ENCODE results near the gene NCSTN.

Gene NCSTN

DNA sequence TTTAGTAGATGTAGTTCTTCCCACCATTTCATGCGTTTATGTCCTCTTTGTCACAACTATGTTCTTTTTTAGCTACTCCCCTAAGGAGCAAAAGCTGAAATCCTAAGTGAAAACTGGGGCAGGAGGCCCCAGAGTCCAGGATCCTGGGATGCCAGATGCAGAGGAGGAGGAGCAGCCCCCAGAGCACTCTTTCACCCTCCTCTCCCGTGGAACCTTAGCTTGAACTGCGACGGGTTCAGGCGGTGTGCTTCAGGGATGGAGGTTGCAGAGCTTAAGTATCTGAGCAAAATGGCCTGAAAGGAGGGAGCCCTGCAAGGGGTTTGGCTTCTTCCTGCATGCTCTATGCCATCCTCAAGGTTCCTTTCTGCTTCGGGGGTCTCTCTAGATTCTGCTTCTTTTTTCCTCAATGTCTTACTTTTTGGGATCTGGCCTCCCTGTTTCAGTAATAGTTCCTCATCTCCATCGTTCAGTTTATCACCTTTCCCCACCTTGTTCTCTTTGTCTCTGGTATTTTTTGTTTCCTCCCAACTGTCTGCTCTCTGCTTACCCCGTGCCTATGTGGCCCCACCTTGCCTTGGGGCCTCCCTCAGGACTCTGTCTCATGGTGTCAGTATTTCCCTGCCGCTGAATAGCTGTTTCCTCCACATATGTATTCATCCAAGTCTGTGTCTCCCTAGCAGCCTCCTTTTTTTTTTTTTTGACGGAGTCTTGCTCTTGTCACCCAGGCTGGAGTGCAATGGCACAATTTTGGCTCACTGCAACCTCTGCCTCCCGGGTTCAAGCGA lies 21.0 kb downstream of the NCSTN start:
- no peak overlapping the region for H3K27ac ChIP-seq
- H3K4me3 ChIP-seq, result no peak overlapping the region
- DNase-seq (ENCODE audit: low spot score), result no peak
- TF ChIP-seq, protein P1, sequence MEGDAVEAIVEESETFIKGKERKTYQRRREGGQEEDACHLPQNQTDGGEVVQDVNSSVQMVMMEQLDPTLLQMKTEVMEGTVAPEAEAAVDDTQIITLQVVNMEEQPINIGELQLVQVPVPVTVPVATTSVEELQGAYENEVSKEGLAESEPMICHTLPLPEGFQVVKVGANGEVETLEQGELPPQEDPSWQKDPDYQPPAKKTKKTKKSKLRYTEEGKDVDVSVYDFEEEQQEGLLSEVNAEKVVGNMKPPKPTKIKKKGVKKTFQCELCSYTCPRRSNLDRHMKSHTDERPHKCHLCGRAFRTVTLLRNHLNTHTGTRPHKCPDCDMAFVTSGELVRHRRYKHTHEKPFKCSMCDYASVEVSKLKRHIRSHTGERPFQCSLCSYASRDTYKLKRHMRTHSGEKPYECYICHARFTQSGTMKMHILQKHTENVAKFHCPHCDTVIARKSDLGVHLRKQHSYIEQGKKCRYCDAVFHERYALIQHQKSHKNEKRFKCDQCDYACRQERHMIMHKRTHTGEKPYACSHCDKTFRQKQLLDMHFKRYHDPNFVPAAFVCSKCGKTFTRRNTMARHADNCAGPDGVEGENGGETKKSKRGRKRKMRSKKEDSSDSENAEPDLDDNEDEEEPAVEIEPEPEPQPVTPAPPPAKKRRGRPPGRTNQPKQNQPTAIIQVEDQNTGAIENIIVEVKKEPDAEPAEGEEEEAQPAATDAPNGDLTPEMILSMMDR (IDR thresholded peaks at IDR 0.05), result no peak

DNA sequence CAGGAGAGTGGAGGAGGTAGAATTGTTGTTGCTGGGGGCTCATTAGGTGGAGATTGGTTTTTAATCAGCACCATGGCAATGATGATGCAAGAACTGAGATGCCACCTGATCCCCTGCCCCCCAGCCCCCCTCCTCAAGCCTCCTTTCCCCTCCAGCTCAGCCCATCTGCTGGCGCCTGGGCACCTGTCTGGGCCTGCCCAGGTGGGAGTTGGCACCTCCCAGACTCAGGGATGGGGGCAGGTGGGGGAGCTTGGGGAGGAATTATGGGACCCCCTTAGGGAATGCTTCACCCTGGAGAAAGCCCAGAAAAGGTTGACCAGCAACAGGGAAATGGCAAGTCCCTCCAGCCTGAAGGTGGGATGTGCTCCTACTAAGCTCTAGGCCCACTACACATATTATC lies 22.1 kb downstream of the NCSTN start:
- Histone ChIP-seq H3K4me3 (no peak overlapping the region), H3K27ac (no peak overlapping the region)
- DNase-seq (ENCODE audit: low spot score), result no peak
- TF ChIP-seq, protein P1 (IDR thresholded peaks at IDR 0.05), result no peak

- TF ChIP-seq, protein P1 (IDR thresholded peaks at IDR 0.05), result no peak
- DNase-seq (ENCODE audit: low spot score), result no peak
- Histone ChIP-seq H3K4me3 (no peak within 1 kb of the TSS), H3K27ac (no peak within 1 kb of the TSS)
Observed at GRCh38 chr1:160366731-160367515, 23.7 kb downstream of the NCSTN start, which contains the start of gene NHLH1. TSS of gene NHLH1 (plus strand) at chr1:160367071. CDS start at chr1:160370732, 3,661 bp downstream.

DNA sequence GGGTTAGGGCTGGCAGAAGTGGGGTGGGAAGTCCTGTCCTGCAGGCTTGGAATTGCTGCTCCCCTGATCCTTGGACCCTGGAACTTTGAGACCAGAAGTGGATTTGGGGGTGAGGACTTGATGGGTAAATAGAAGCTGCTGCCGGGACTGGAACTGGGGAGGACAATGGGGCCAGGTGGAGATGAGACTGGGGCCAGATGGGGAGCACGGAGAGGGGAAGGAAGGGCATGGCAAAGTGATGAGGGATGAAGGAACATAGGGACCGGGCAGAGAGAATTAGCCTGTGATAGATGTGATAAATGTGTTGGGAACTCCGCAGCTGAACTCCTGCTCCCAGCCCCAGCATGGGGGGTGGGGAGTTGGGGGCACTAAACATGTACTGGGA lies 24.3 kb downstream of the NCSTN start:
- TF ChIP-seq, protein P1 (IDR thresholded peaks at IDR 0.05), result no peak
- Histone ChIP-seq H3K27ac (no peak overlapping the region), H3K4me3 (no peak overlapping the region)
- DNase-seq (ENCODE audit: low spot score), result no peak

DNA sequence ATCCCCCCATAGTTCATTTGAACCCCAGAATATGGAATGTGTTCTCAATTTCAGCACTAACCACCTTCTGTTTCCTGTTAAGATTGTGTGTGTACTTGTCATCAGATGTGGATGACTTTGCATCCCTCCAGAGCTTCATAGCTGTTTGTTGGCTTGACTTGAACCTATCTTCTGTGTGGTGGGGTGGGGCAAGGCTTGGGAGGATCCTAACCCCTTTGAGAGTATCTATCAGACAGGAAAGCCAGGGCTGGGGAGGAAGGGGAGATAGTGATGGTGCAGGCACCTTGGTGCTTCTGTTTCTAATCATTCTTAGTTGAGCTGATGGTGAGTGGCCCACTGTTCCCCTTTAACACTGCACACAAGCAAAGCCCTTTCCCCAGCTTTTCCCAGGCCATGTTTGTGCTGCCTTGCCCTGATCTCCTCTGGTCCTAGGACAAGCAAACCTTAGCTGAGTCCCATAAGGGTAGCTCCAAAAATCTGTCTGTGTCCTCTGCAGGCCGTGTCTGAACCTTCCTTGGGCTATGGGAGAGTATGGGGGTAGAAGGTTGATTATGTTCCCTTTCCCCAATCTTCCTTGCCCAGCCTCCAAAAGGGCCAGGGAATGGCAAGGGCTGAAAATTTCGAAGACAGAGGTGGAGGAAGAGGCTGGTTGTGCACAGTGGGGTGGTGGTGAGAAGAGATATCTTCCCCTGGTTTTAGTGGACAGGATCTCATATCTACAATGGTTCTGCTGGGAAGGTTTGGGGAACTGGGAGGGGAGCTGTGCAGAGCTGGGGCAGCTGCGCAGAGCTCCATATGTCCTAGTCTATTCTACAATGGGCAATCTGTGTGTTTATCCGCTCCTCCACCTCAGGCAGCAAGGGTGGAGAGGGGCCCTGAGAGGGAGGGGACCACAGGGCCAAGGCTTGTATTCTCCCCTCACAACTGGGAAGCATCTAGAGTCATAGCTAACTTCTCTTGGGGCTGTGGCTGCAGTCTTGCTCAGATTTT lies 25.0 kb downstream of the NCSTN start:
- no peak overlapping the region for H3K4me3 ChIP-seq
- DNase-seq (ENCODE audit: low spot score), result no peak
- TF ChIP-seq, protein P1 (IDR thresholded peaks at IDR 0.05), result no peak
- H3K27ac ChIP-seq, result no peak overlapping the region

DNA sequence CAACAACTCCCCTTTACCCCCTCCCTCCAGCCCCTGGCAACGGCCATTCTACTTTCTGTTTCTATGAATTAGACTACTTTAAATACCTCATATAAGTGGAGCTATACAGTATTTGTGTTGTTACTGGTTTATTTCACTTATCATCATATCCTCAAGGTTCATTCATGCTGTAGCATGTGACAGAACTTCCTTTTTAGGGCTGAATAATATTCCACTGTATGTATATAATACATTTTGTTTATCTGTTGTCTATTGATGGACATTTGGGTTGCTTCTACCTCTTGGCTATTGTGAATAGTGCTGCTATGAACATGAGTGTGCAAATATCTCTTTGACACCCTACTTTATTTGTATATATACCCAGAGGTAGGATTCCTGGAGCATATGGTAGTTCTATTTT lies 25.9 kb downstream of the NCSTN start:
- Histone ChIP-seq H3K27ac (no peak overlapping the region), H3K4me3 (no peak overlapping the region)
- TF ChIP-seq, protein P1 (IDR thresholded peaks at IDR 0.05), result no peak
- no peak for DNase-seq (ENCODE audit: low spot score)
